ENCODE data around the gene AQP1. TPM values are rescaled to one million over a fixed set of nuclear protein-coding genes. Genes with fewer than 3 reads are reported as not detected.

The AQP1 gene
- total and polyA plus RNA-seq, 2 of the 13 experiments (the other 11 are each of a cell fraction or from before 2014, with no cell fraction given), result not detected

DNA sequence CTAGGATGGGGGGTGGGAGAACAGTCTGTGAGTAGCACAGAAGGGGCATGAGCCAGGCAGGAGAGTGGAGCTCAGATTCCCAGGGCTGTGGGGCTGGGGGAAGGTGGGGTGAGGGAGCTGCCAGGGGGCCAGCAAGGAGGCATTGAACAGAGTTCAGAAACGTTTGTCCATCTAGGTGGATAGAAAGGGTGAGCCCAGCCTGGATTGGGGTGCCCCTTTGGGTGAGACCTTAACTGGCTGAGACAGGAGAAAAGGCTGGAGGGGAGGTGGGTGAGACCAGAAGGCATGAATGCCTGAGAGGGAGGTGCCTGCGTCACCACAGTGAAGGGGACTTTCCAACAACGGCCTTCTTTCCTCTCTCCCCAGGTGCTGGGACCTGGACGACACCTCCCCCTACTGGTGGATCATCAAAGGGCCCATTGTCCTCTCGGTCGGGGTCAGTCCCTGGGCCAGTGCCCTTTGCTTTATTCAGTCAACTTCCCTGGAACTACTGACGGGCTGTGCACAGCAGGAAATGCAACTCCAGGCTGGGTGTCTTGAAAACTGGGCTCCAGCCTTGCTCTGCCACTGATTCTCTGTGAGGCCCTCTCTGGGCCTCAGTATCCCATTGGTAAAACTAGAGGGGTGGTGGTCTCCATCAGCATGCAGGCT, 63.1 kb downstream of the AQP1 start (continued):
- no peak for TF ChIP-seq MLX (CRISPR knock-in tag; IDR thresholded peaks at IDR 0.05)
- no peak for TF ChIP-seq ZNF441 (CRISPR knock-in tag; IDR thresholded peaks at IDR 0.05; ENCODE audit: borderline replicate concordance)
- TF ChIP-seq, protein P1, sequence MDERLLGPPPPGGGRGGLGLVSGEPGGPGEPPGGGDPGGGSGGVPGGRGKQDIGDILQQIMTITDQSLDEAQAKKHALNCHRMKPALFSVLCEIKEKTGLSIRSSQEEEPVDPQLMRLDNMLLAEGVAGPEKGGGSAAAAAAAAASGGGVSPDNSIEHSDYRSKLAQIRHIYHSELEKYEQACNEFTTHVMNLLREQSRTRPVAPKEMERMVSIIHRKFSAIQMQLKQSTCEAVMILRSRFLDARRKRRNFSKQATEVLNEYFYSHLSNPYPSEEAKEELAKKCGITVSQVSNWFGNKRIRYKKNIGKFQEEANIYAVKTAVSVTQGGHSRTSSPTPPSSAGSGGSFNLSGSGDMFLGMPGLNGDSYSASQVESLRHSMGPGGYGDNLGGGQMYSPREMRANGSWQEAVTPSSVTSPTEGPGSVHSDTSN (CRISPR knock-in tag; IDR thresholded peaks at IDR 0.05), result no peak
- TF ChIP-seq ZNF660 (CRISPR knock-in tag; IDR thresholded peaks at IDR 0.05; ENCODE audit: borderline replicate concordance, low read depth), result no peak
- TF ChIP-seq ZFP36 (IDR thresholded peaks at IDR 0.05; ENCODE audit: borderline replicate concordance, low read depth, low read length, partially characterized antibody), result no peak
- no peak for TF ChIP-seq ZNF329 (CRISPR knock-in tag; IDR thresholded peaks at IDR 0.05; ENCODE audit: low read depth)
- no peak for TF ChIP-seq WIZ (CRISPR knock-in tag; IDR thresholded peaks at IDR 0.05)
- no peak for TF ChIP-seq ZSCAN30 (CRISPR knock-in tag; IDR thresholded peaks at IDR 0.05)
- TF ChIP-seq ZFP62 (CRISPR knock-in tag; IDR thresholded peaks at IDR 0.05), result no peak
- TF ChIP-seq TAF1 (CRISPR knock-in tag; IDR thresholded peaks at IDR 0.05), result no peak
- TF ChIP-seq SIX1 (CRISPR knock-in tag; IDR thresholded peaks at IDR 0.05; ENCODE audit: borderline replicate concordance), result no peak
- TF ChIP-seq RBFOX2 (IDR thresholded peaks at IDR 0.05; ENCODE audit: low read depth, low read length), result no peak
- no peak for TF ChIP-seq ZNF687 (CRISPR knock-in tag; IDR thresholded peaks at IDR 0.05)
- no peak for TF ChIP-seq ELK4 (CRISPR knock-in tag; IDR thresholded peaks at IDR 0.05; ENCODE audit: borderline replicate concordance)
- TF ChIP-seq ZNF160 (CRISPR knock-in tag; IDR thresholded peaks at IDR 0.05), result no peak
- no peak for TF ChIP-seq ZNF644 (CRISPR knock-in tag; IDR thresholded peaks at IDR 0.05; ENCODE audit: low read depth)
- TF ChIP-seq ZSCAN20 (CRISPR knock-in tag; IDR thresholded peaks at IDR 0.05; ENCODE audit: borderline replicate concordance), result no peak
- no peak for TF ChIP-seq ZNF7 (CRISPR knock-in tag; IDR thresholded peaks at IDR 0.05)
- TF ChIP-seq TSC22D2 (CRISPR knock-in tag; IDR thresholded peaks at IDR 0.05; ENCODE audit: borderline replicate concordance), result no peak
- no peak for TF ChIP-seq ZNF839 (CRISPR knock-in tag; IDR thresholded peaks at IDR 0.05; ENCODE audit: borderline replicate concordance)
- TF ChIP-seq RFX3 (CRISPR knock-in tag; IDR thresholded peaks at IDR 0.05), result no peak
- no peak for TF ChIP-seq ZNF383 (CRISPR knock-in tag; IDR thresholded peaks at IDR 0.05; ENCODE audit: borderline replicate concordance)
